Activated effector memory CD4-positive, alpha-beta T cell treated with Interleukin-2 at 50 U/mL for 16 hours (primary cell): Measurements from ENCODE around the gene ZNF285.
"Not testable (repeated sequence)": the region's sequence is repeated elsewhere in the genome, so short reads cannot be mapped to it uniquely, and the experiment has no call there.

ENCODE experiments used
- DNase-seq: peaks from one replicate; pipeline ENCODE4 v3.0.0-alpha.2; 2020

The ZNF285 gene

GRCh38 chr19:44401139-44402115 lies at the start of gene ZNF285:
TSS of gene ZNF285 (minus strand) at chr19:44401608. CDS start at chr19:44397213, 4,395 bp downstream.
- peak; percentile 31 for DNase-seq

DNA sequence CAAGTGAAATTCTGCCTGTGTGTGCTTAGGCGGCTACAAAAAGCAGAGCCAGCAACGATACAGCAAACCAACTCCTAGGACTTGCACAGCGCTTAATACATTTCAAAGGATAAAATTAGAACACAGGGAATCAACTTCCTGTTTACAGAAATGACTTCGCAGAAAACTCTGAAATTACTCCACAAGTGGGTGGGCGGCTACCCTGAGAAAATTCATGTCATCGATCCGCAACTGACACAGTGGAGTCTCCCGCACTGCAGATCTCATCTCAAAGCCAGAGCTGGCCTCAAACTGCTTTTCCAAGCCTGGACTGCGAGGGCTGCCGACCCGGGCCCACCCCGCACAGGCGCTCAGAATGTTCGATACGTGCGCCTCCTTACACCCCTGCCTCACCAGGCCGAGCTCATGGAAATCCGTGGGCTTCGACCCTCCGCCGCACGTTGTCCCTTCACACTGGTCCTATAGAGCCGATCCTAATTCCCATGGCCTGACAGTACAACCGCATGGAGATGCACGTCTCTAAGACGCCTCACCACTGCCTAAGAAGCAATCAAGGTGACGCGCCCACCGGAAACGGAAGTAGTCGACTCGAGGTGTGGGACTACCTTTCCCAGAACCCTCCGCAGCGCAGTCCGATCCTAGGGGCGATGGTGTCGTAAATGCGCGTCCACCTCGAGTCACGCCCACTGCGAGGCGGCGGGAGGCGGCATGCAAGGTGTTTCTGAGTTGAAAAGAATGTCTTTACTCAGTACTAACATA lies 46.7 kb upstream of the ZNF285 start, which contains the start of gene ZNF229:
Gene ZNF229 (minus strand): TSS at position 557 of the 759 bp plus-strand sequence. CDS start 5,625 bp downstream, outside the sequence.
- DNase-seq = peak; percentile 16

GRCh38 chr19:44438441-44438840 lies 37.0 kb upstream of the ZNF285 start:
- no peak for DNase-seq

GRCh38 chr19:44435441-44435840 lies 34.0 kb upstream of the ZNF285 start:
- no peak for DNase-seq

DNA sequence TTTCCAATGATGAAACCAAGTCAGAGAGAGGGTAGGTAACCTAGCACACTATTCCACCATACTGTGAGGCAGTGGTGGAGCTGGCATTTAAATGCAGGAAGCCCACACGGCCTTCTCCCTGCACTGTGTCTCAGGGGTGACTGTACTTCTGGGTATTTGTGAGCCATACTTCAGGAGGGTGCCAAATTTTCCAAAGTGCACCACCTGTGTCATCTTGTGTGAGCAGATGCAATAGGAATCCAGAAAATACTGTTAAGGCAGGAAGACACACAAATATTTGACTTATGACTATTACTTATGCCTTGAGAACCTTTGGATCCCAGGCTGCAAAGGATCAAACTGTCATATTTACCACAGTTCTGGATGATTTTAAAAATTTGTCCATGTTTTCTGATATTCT lies 29.5 kb upstream of the ZNF285 start:
- no peak for DNase-seq

GRCh38 chr19:44415553-44415952 lies 14.1 kb upstream of the ZNF285 start:
- DNase-seq = not testable (repeated sequence)

- DNase-seq = not testable (repeated sequence)
These were observed 12.1 kb downstream of the ZNF285 start for GRCh38 chr19:44389268-44389667.

DNA sequence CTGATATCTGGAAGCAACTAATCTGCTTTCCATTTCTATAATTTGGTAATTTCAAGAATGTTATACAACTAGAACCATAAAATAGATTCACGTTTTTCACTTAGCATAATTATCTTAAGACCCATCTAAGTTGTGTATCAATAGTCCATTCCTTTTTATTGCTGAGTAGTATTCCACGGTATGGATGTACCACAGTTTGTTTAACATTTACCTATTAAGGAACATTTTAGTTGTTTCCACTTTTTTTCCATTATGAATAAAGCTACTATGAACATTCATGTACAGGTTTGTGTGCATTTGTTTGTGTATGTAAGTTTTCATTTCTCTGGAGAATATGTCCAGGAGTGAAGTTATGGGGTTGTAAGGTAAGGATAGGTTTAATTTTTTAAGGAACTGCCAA lies 26.6 kb downstream of the ZNF285 start:
- no peak for DNase-seq

GRCh38 chr19:44371815-44372480 lies 29.5 kb downstream of the ZNF285 start:
- no peak for DNase-seq

DNA sequence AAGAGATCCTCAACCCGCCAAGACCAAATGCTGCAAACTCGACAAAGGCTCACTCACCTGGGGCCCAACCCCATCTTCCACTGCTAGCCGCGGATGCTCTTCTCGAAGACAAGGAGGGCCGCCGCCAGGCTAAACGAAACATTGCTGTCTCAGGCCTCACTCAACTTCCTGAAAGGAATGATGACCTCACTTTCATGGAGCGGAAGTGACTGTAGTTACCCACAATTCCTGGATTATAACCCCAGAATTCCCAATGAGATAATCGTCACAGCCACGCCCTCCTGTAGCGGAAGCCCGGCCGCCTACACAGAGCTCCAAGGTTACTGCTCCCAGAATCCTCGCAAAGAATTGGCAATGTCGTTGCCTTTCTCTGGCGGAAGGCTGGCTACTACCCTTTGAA lies 34.4 kb downstream of the ZNF285 start:
- no peak for DNase-seq

GRCh38 chr19:44356383-44357111 lies 44.9 kb downstream of the ZNF285 start, which contains the start of gene ZNF112:
TSS of gene ZNF112 (minus strand) at chr19:44356680. CDS start at chr19:44340539, 16,141 bp downstream.
- no peak for DNase-seq

DNA sequence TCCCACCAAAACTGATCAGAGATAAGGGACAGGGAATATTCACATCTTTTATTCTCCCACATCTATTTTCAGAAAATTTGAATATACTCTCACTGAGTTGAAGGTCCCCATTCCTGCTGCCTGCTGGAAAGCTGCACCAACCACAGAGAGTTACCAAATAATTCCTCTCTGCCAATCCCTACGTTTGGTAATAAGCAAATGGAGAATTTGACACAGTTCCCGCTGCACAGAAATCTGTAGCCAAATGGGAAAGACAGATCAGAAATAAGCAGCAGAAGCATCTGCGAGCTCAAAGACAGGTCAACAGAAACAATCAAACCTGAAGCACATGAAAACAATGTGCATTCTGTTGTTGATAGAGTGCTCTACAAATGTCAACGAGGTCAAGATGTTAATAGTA lies 54.9 kb downstream of the ZNF285 start:
- no peak for DNase-seq

DNA sequence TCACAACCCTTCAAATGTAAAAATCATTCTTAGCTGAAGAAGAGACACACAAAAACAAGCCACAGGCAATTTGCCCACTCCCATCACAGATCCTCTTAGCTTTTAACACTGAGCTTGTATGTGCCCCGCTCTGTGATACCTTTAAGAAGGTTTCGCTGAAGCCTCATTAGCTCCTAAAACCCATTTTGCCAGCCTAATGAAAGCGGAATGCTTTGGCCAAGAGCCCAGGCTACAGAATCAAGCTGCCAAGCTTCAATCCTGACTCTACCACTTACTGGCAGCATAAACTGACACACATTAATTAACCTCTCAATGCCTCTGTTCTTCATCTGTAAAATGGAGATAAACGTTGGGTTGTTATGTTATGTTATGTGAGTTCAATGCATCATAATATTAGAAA lies 55.4 kb downstream of the ZNF285 start:
- DNase-seq = no peak

- no peak for DNase-seq
These were observed 57.2 kb downstream of the ZNF285 start for GRCh38 chr19:44344255-44344654.

DNA sequence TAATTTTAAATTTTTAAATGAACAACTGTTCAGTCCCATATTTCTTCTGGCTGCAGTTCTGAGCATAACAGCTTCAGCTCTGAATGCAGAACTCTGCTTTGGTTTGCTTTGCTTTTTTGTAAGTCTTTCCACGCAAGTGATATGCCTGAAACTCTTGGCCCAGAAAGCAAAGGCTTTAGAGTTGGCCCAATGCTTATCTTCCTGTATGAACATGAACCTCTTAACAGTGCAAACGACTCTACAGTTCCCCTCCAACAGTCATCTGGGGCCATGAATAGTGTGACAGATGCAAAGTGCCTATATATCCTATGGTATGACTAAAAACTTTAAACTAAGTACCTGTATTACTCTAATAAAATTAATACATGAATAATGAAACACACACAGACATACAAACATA lies 59.6 kb downstream of the ZNF285 start:
- DNase-seq = no peak

- not testable (repeated sequence) for DNase-seq
These were observed 66.8 kb downstream of the ZNF285 start for GRCh38 chr19:44334639-44335038.
